NCI-H1694 (cell line): Measurements from ENCODE around the gene WDR93.
"Not testable (repeated sequence)": the region's sequence is repeated elsewhere in the genome, so short reads cannot be mapped to it uniquely, and the experiment has no call there.

Source experiments
- DNase-seq: peaks from one replicate; lab custom pipeline; 2025; lab: John Stamatoyannopoulos, UW

WDR93 gene

GRCh38 chr15:89685995-89686394, 4.6 kb upstream of the WDR93 start:
- no peak for DNase-seq

GRCh38 chr15:89686522-89686921, 4.1 kb upstream of the WDR93 start:
- DNase-seq: no peak

- DNase-seq: not testable (repeated sequence)
These were observed 708 bp upstream of the WDR93 start for GRCh38 chr15:89689930-89690275.

GRCh38 chr15:89693091-89693490, 2.5 kb downstream of the WDR93 start:
- no peak for DNase-seq

- DNase-seq: no peak
These were observed 3.1 kb downstream of the WDR93 start for GRCh38 chr15:89693696-89694095.

GRCh38 chr15:89695198-89695597, 4.6 kb downstream of the WDR93 start:
- DNase-seq: no peak

- DNase-seq: no peak
These were observed 13.8 kb downstream of the WDR93 start for GRCh38 chr15:89704411-89704810.

GRCh38 chr15:89707577-89707976, 17.0 kb downstream of the WDR93 start:
- no peak for DNase-seq

GRCh38 chr15:89714775-89715174, 24.2 kb downstream of the WDR93 start:
- DNase-seq: no peak

GRCh38 chr15:89723031-89723430, 32.4 kb downstream of the WDR93 start:
- no peak for DNase-seq

GRCh38 chr15:89724621-89725020, 34.0 kb downstream of the WDR93 start:
- DNase-seq: no peak

- no peak for DNase-seq
These were observed 34.5 kb downstream of the WDR93 start for GRCh38 chr15:89725064-89725463.

- no peak for DNase-seq
These were observed 37.6 kb downstream of the WDR93 start for GRCh38 chr15:89728254-89728653.

GRCh38 chr15:89731275-89731674, 40.7 kb downstream of the WDR93 start:
- no peak for DNase-seq

- no peak for DNase-seq
These were observed 42.0 kb downstream of the WDR93 start for GRCh38 chr15:89732451-89733172.

- DNase-seq: no peak
These were observed 45.2 kb downstream of the WDR93 start for GRCh38 chr15:89735773-89736172.

- DNase-seq: peak; percentile 70
These were observed 49.5 kb downstream of the WDR93 start for GRCh38 chr15:89740137-89740536.

- DNase-seq: no peak
These were observed 52.4 kb downstream of the WDR93 start for GRCh38 chr15:89743011-89743410.

GRCh38 chr15:89743594-89743993, 53.0 kb downstream of the WDR93 start:
- DNase-seq: no peak

- DNase-seq: no peak
These were observed 54.5 kb downstream of the WDR93 start for GRCh38 chr15:89745131-89745530.

- DNase-seq: no peak
These were observed 55.2 kb downstream of the WDR93 start for GRCh38 chr15:89745768-89746167.

- no peak for DNase-seq
These were observed 55.8 kb downstream of the WDR93 start for GRCh38 chr15:89746386-89746780.

- no peak for DNase-seq
These were observed 57.4 kb downstream of the WDR93 start for GRCh38 chr15:89747708-89748682.
